Measurements from ENCODE around the gene GLRA2. TPM values are rescaled to one million over a fixed set of nuclear protein-coding genes. Genes with fewer than 3 reads are reported as not detected.
"Not testable (repeated sequence)": the region's sequence is repeated elsewhere in the genome, so short reads cannot be mapped to it uniquely, and the experiment has no call there.

The GLRA2 gene
- polyA plus RNA-seq, 4 donors: 0.20 to 0.22 (median 0.21) TPM

GRCh38 chrX:14590693-14591424 lies 61.5 kb downstream of the GLRA2 start:
- no peak for DNase-seq (ENCODE audit: low read depth in 4 of 4, low spot score in 3 of 4)

DNA sequence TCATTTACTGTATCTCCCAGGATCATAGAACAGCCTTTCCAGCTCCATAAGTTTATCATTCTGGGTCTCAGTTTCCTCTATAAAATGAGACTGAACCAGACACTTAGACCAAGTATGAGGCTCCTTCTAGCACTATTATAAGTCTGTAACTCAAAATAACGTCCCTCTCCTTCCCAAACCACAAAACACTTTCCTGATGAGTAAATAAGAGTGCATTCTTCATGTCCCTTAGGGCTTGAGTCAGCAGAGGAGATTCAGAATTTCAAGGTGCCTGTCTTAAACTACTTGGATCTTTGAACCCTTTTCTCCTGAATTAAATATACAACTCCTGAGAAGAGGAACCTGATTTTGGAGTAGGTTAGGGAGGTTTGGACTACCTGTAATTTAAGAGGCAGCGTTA lies 62.6 kb downstream of the GLRA2 start:
- no peak for DNase-seq (ENCODE audit: low read depth in 4 of 4, low spot score in 3 of 4)

GRCh38 chrX:14594521-14594920 lies 65.2 kb downstream of the GLRA2 start:
- no peak for DNase-seq (ENCODE audit: low read depth in 4 of 4, low spot score in 3 of 4)

DNA sequence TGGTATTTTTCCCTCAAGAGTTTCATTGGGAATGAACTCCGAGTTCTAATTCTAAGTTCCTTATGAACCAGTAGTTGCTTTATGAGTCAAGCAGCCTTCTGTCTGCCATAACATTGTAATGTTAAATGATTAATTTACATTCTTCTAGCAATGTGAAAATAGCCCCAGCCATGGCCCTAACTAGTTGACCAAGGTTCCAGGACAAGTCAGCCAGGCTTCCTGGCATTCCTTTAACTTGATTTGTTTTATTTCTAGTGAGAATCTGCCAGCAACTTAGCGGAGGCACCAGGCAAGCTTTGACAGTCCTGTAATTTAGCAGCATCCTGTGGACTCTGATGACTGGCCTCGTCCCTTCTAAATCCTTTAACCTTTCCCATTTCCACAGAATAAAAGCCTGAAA lies 69.0 kb downstream of the GLRA2 start:
- DNase-seq (ENCODE audit: low read depth in 4 of 4, low spot score in 3 of 4): no peak

- no peak for DNase-seq (ENCODE audit: low read depth in 4 of 4, low spot score in 3 of 4)
Observed at GRCh38 chrX:14607446-14607985, 78.2 kb downstream of the GLRA2 start.

DNA sequence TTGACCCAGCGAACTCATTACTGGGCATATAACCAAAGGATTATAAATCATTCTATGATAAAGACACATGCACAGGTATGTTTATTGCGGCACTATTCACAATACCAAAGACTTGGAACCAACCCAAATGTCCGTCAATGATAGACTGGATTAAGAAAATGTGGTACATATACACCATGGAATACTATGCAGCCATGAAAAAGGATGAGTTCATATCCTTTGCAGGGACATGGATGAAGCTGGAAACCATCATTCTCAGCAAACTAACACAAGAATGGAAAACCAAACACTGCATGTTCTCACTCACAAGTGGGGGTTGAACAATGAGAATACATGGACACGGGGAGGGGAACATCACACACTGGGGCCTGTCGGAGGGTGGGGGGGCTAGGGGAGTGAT lies 83.1 kb downstream of the GLRA2 start:
- DNase-seq (ENCODE audit: low read depth in 4 of 4, low spot score in 3 of 4): not testable (repeated sequence)

- DNase-seq (ENCODE audit: low read depth in 4 of 4, low spot score in 3 of 4): peak in 1 of 4 donors; percentile 15
Observed at GRCh38 chrX:14616301-14616700, 87.0 kb downstream of the GLRA2 start.

DNA sequence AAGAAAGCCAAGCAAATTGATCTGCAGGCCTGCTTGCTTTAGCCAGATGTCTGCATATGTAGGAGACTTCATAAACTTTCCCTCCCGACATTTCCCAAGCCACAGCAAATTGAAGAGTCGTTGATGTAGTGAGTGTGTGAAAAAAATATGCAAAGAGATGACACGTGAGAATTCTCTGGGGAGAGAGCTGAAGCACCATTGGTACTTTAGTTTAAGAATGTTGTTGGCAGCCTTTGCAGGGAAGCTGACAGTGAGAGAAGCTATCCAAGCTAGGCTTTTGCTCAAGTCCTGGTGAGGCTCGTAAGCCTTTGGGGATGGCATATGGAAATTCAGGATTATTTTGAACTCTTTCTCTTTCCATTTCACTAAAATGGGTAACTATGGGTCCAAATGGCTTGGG lies 87.5 kb downstream of the GLRA2 start:
- no peak for DNase-seq (ENCODE audit: low read depth in 4 of 4, low spot score in 3 of 4)

DNA sequence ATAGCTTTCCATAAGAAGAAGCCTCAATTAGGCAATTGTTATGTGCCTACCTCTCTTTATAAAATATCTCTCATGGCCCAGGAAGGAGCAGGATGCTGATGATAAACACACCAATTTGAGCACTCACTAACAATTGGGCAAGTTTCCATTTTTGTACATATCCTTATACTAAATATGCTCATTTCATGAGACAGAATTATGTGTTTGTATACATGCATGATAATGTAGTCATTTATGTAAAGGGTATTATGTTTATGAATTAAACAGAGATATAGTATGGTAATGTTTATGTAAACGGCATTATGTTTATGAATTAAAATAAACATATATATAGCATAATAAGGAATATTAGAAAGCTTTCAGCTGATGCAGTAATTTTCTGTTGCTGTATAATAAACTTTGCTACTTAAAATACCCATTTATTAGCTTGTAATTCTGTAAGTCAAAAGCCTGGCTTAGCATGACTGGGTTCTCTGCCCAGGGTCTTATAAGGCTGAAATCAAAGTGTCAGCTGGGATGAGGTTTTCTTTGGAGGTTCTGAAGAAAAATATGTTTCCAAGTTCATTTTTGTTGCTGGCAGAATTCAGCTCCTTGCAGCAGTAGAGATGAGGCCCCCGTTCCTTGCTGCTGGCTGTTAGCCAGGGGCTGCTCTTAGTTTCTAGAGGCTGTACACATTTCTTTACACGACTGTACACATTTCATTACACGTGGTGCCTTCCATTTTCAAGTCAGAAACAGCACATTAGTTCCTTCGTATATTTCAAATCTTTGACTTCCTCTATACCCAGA lies 89.0 kb downstream of the GLRA2 start:
- no peak for DNase-seq (ENCODE audit: low read depth in 4 of 4, low spot score in 3 of 4)

DNA sequence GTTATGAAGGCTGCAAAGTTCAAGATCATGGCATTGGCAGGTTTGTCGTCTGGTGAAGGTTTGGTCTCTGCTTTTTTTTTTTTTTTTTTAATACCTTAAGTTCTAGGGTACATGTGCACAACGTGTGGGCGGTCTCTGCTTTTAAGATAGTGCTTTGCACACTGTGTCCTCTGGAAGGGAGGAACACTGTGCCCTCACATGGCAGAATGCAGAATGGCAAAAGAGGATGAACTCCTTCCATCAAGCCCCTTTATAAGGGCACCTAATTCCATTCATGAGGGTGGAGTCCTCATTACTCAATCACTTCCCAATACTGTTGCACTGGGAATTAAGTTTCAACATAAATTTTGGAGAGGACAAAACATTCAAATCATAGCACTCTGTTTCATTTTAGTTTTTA lies 101.4 kb downstream of the GLRA2 start:
- DNase-seq (ENCODE audit: low read depth in 4 of 4, low spot score in 3 of 4): no peak

GRCh38 chrX:14641681-14642655 lies 112.6 kb downstream of the GLRA2 start:
- no peak for DNase-seq (ENCODE audit: low read depth in 4 of 4, low spot score in 3 of 4)

GRCh38 chrX:14660970-14661369 lies 131.6 kb downstream of the GLRA2 start:
- DNase-seq (ENCODE audit: low read depth in 4 of 4, low spot score in 3 of 4): no peak

DNA sequence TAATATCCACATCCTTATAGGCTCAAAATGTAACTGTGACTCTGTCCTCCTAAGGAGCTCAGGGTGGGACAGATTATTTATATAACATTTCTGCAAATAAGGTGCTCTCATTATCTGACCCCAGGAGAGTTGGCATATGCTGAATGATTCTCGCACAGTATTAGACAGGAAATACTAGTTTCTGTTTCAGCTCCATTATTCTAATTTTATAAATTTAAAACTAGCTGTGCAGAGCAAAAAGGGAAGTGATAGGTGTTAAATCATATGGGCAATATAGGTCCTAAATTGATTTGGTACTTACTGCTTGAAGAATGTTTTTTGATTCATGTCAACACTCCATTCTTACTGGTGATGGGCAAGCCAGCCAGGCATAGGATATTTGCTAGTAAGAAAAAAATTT lies 141.5 kb downstream of the GLRA2 start:
- no peak for DNase-seq (ENCODE audit: low read depth in 4 of 4, low spot score in 3 of 4)

DNA sequence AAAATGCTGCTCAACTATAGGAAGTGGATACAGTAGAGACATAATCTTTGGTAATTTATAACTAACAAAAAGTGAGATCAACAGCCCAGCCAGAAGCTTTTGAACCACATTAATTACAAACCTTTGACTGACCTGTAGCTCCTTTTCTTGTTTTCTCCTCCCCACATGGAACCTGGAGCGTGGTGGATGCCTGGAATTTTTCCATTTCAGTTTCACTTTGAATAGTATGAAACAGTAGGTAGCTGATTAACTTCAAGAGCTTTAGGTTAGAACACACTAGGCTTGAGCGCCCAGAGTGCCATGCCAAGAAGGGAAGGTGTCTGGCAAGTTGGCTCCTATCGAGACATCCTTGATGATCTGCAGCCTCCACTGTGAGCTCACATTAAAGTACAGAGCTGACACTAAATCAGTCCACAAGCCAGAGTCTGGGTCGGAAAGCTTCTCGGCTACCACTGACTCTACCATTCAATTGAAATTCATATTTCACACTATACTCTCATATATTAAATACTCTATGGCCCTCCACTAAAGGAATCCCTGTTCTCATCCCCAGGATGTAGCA lies 143.4 kb downstream of the GLRA2 start:
- DNase-seq (ENCODE audit: low read depth in 4 of 4, low spot score in 3 of 4): no peak

GRCh38 chrX:14673236-14673635 lies 143.9 kb downstream of the GLRA2 start:
- no peak for DNase-seq (ENCODE audit: low read depth in 4 of 4, low spot score in 3 of 4)

DNA sequence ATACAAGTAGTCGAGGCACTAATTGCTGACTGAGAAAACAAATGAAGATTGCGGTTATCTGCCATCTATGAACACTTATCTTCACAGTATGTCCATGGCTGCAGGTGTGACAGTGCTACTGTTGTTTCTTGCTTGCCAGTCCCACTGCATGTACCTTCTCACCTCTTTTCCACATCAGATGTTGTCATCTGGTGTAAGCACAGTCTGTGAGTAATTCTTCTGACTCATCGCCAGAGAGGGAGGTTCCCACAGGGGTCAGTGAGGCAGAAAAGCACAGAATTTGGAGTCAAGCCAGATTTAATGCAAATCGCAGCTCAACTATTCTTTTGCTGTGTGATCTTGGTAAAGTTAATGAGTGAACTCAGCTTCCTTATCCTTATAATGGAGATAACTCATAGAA lies 144.4 kb downstream of the GLRA2 start:
- peak; percentile 14 to 46 (median 31) for DNase-seq (ENCODE audit: low read depth in 4 of 4, low spot score in 3 of 4)

DNA sequence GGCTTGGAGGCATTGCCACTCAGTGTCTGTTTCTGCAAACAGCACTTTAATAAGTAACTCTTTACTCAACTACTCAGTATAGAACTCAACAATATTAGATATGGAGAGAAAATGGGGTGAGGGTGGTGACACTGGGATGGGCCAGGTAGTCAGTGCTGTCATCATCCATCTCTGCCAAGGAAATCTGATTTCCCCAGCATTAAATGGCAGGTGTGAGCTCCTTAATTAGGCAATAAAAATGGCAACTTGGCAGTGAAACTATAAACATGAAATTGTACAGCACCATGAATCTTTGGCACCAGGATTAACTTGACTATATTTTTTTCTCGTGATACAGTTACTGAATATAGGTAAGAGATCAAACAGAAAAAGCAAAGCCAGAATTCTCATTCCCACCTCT lies 146.2 kb downstream of the GLRA2 start:
- no peak for DNase-seq (ENCODE audit: low read depth in 4 of 4, low spot score in 3 of 4)

GRCh38 chrX:14676431-14676830 lies 147.1 kb downstream of the GLRA2 start:
- DNase-seq (ENCODE audit: low read depth in 4 of 4, low spot score in 3 of 4): no peak

DNA sequence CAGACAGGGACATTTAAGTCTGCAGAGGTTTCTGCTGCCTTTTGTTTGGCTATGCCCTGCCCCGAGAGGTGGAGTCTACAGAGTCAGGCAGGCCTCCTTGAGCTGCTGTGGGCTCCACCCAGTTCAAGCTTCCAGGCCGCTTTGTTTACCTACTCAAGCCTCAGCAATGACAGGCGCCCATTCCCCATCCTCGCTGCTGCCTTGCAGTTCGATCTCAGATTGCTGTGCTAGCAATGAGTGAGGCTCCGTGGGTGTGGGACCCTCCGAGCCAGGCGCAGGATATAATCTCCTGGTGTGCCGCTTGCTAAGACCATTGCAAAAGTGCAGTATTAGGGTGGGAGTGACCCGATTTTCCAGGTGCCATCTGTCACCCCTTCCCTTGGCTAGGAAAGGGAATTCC lies 159.0 kb downstream of the GLRA2 start:
- not testable (repeated sequence) for DNase-seq (ENCODE audit: low read depth in 4 of 4, low spot score in 3 of 4)

- no peak for DNase-seq (ENCODE audit: low read depth in 4 of 4, low spot score in 3 of 4)
Observed at GRCh38 chrX:14690553-14690952, 161.2 kb downstream of the GLRA2 start.

Measured in left renal pelvis (tissue), 4 donors.